Activated T-helper 1 cell treated with anti-CD3 and anti-CD28 coated beads, Interleukin-12 subunit alpha, Interleukin-12 subunit beta, Interleukin-2, Interleukin-4 antibody, amounts not matched to agents 30 ng/mL and 10 ng/mL and 1 ng/mL, durations not matched to agents 14 hours and 24 hours and 36 hours (primary cell): Measurements from ENCODE around the gene SKA2. TPM values are rescaled to one million over a fixed set of nuclear protein-coding genes. Genes with fewer than 3 reads are reported as not detected.
"Not testable (repeated sequence)": the region's sequence is repeated elsewhere in the genome, so short reads cannot be mapped to it uniquely, and the experiment has no call there.

Source experiments
- DNase-seq: peaks from one replicate; pipeline ENCODE4 v3.0.0; 2021; ENCODE audit warnings: low spot score
- H3K27ac Mint-ChIP-seq: one replicate; pipeline ENCODE4 v1.8.0; 2021; ENCODE audit warnings: mild to moderate bottlenecking, mixed read lengths
- H3K27me3 Mint-ChIP-seq: one replicate; pipeline ENCODE4 v1.8.0; 2022; ENCODE audit warnings: mild to moderate bottlenecking, moderate library complexity, mixed read lengths; ENCODE audit not compliant: insufficient read depth
- H3K36me3 Mint-ChIP-seq: one replicate; pipeline ENCODE4 v1.8.0; 2021; ENCODE audit warnings: low read depth, mixed read lengths
- H3K4me1 Mint-ChIP-seq: one replicate; pipeline ENCODE4 v1.8.0; 2021; ENCODE audit warnings: low read depth, mixed read lengths
- H3K4me3 Mint-ChIP-seq: one replicate; pipeline ENCODE4 v1.8.0; 2021; ENCODE audit warnings: mild to moderate bottlenecking, moderate library complexity, mixed read lengths
- H3K9me3 Mint-ChIP-seq: one replicate; pipeline ENCODE4 v1.8.0; 2021; ENCODE audit warnings: mixed read lengths
- intact Hi-C: fragments of 100-400 bp; cut with micrococcal nuclease; formaldehyde crosslinking; loops from one replicate; pipeline ENCODE4 v1.15.1; 2024
- total RNA-seq: library from RNA; stranded (reverse); gene quantifications from 2 replicates; pipeline ENCODE4 v1.2.3, GENCODE V29; 2022

The SKA2 gene
- total RNA-seq, 1 donor from 2014 or later, result 52.1 TPM

DNA sequence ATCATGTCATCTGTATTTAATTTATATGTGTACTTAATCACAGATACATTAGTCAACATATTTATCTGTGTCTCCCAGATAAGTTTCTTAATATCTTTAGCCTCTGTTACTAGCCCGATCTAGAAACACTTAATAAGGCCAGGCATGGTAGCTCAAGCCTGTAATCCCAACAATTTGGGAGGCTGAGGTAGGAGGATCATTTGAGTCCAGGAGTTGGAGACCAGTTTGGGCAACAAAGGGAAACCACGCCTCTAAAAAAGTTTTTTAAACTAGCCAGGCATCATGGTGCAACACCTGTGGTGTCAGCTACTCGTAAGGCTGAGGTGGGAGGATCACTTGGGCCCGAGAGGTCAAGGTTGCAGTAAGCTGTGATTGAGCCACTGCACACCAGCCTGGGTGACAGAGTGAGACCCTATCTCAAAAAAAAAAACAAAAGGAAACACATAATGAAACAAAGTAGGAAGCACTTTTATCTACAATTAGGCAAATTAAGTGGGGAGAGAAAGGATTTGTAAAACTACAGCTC is 9.4 kb downstream of the SKA2 start:
- DNase-seq, result no peak
- Mint-ChIP-seq H3K9me3 (no peaks in the 10 kb centered on the region), H3K27me3 (no peaks in the 10 kb centered on the region), H3K27ac (no peak overlapping the region), H3K4me3 (no peak overlapping the region), H3K4me1 (peaks cover 32% of the 10 kb centered on the region), H3K36me3 (peaks cover 12% of the 10 kb centered on the region)
- intact Hi-C loops, result no loop called here

DNA sequence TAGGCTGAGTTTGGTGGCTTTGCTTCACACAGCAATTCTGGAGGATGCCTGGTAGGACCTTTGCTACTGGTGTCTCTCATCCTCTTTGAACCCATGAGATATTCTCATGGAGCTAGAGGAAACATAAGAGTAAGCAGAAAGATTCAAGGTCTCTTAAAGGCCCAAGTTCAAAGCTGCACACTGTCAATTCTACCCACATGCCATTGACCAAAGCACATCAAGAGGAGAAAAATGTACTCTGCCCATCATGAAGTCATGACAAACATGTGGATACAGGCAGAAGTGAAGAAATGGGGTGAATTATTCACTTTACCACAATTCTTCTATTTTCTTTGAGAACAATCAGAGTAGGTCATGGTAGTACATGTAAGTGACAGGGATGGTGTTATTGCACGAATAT is 13.1 kb downstream of the SKA2 start:
- no peak for DNase-seq
- intact Hi-C loops, result no loop called here
- H3K9me3 Mint-ChIP-seq, result no peaks in the 10 kb centered on the region
- no peak overlapping the region for H3K27ac Mint-ChIP-seq
- no peaks in the 10 kb centered on the region for H3K27me3 Mint-ChIP-seq
- no peak overlapping the region for H3K4me3 Mint-ChIP-seq
- peaks cover 12% of the 10 kb centered on the region for H3K36me3 Mint-ChIP-seq
- H3K4me1 Mint-ChIP-seq, result peaks cover 15% of the 10 kb centered on the region

DNA sequence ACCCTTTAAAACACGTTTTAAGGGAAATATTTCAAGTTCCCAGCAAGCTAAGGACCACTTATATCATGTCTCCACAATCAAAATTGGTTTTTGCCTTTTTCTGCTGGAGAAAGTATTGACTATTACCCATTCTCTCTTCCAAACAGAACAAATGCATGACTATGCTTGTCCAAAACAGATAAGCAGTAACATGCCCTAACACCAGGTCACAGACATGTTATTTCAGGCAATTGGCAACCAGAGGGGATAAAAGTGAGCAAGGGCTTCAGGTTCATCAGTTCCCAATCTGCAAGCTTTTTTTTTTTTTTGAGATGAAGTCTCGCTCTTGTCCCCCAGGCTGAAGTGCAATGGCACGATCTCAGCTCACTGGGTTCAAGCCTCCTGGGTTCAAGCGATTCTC is 15.0 kb downstream of the SKA2 start:
- intact Hi-C loops, result no loop called here
- Mint-ChIP-seq H3K4me1 (peaks cover 6% of the 10 kb centered on the region), H3K27ac (no peak overlapping the region), H3K36me3 (peaks cover 4% of the 10 kb centered on the region), H3K9me3 (no peaks in the 10 kb centered on the region), H3K27me3 (no peaks in the 10 kb centered on the region), H3K4me3 (no peak overlapping the region)
- DNase-seq, result no peak

DNA sequence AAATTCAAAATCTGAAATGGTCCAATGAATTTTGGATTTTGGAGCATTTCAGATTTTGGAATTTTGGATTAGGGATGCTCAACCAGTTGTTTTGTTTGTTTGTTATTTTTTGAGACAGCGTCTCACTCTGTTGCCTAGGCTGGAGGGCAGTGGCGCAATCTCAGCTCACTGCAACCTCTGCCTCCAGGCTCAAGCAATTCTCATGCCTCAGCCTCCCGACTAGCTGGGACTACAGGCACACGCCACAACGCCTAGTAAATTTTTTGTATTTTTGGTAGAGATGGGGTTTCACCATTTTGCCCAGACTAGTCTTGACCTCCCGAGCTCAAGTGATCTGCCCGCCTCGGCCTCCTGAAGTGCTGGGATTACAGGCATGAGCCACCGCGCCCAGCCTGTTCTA is 16.6 kb downstream of the SKA2 start:
- H3K4me3 Mint-ChIP-seq, H3K27me3 Mint-ChIP-seq, H3K4me1 Mint-ChIP-seq, H3K27ac Mint-ChIP-seq, intact Hi-C loops, H3K9me3 Mint-ChIP-seq, H3K36me3 Mint-ChIP-seq, DNase-seq: not testable (repeated sequence)

DNA sequence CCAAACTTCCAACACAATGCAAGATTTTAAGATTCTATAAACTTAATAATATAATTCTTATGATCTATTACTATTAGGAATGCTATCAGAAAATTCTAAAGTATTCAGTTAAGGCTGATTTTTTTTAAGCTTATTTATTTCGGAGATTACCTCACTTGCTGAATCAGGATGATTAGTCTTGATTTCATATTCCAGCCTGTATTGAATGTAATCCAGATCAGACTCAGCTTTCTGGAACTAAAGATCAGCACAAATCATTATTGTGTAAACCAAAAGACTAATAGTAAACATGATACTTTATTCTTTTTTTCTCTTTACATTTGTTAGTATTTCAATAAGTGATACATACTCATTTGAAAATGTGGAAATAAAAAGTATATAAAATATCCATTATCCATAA is 23.9 kb downstream of the SKA2 start:
- H3K4me3 Mint-ChIP-seq, result no peak overlapping the region
- peaks cover 5% of the 10 kb centered on the region for H3K4me1 Mint-ChIP-seq
- intact Hi-C loops, result no loop called here
- no peak for DNase-seq
- H3K9me3 Mint-ChIP-seq, result no peaks in the 10 kb centered on the region
- H3K36me3 Mint-ChIP-seq, result peaks cover 10% of the 10 kb centered on the region
- H3K27me3 Mint-ChIP-seq, result no peaks in the 10 kb centered on the region
- no peak overlapping the region for H3K27ac Mint-ChIP-seq

DNA sequence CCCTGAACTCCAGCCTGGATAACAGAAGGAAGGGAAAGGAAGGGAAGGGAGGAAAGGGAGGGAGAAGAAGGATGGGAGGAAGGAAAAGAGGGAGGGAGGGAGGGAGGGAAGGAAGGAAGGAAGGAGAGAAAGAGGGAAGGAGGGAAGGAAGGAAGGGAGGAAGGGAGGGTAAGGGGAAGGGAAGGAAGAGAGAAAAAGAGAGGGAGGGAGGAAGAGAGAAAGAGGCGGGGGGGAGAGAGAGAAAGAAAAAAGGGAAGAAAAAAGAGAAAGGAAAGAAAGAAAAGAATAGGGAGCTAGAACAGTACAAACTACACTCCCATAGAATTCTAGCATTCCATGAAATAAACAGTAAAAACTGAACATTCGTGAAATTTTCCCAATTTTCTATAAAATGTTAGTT is 25.2 kb downstream of the SKA2 start:
- Mint-ChIP-seq H3K27me3 (no peaks in the 10 kb centered on the region), H3K4me1 (peaks cover 5% of the 10 kb centered on the region), H3K36me3 (peaks cover 11% of the 10 kb centered on the region), H3K27ac (no peak overlapping the region), H3K4me3 (no peak overlapping the region), H3K9me3 (no peaks in the 10 kb centered on the region)
- DNase-seq, result no peak
- intact Hi-C loops, result no loop called here

DNA sequence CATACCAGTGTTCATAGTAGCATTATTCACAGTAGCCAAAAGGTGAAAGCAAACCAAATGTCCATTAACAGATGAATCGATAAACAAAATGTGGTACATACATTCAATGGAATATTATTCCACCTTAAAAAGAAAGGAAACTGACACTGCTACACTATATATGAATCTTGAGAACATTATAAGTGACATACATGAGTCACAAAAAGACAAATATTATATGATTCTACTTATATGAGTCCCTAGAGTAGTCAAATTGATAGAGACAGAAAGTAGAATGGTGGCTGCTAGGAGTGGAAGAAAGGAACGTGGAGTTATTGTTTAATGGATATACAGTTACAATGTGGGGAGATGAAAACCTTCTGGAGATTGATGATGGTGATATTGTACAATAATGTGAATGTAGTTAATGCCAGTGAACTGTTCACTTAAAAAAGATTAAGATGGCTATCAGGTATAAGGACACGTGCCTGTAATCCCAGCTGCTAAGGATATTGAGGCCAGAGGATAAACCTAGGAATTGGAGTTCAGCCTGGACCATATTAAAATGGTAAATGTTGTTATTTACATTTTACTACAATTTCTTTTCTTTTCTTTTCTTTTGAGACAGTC is 28.1 kb downstream of the SKA2 start:
- Mint-ChIP-seq H3K9me3 (no peaks in the 10 kb centered on the region), H3K4me3 (no peak overlapping the region), H3K27ac (peak overlapping the region; percentile 9), H3K27me3 (no peaks in the 10 kb centered on the region), H3K36me3 (peaks cover 12% of the 10 kb centered on the region), H3K4me1 (peaks cover 5% of the 10 kb centered on the region)
- DNase-seq, result no peak
- intact Hi-C loops, result no loop called here

DNA sequence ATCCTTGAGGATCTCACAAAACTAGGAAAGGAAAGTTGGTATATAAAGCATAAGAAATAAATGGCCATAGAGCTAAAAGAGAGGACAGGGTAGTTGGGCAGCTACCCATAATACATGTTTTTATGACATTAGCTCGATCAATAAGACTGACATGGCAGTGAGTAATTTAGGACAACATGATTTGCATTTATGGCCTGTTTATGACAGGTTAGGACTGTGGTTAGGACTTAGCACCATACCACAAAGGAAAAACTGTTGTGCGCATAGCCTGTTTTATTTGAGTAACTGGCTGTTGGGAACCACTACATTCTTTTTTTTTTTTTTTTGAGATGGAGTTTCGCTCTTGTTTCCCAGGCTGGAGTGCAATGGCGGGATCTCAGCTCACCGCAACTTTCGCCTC is 30.3 kb downstream of the SKA2 start:
- Mint-ChIP-seq H3K36me3 (peaks cover 12% of the 10 kb centered on the region), H3K4me1 (peaks cover 5% of the 10 kb centered on the region), H3K27ac (no peak overlapping the region), H3K27me3 (no peaks in the 10 kb centered on the region), H3K4me3 (no peak overlapping the region), H3K9me3 (no peaks in the 10 kb centered on the region)
- intact Hi-C loops, result no loop called here
- no peak for DNase-seq

DNA sequence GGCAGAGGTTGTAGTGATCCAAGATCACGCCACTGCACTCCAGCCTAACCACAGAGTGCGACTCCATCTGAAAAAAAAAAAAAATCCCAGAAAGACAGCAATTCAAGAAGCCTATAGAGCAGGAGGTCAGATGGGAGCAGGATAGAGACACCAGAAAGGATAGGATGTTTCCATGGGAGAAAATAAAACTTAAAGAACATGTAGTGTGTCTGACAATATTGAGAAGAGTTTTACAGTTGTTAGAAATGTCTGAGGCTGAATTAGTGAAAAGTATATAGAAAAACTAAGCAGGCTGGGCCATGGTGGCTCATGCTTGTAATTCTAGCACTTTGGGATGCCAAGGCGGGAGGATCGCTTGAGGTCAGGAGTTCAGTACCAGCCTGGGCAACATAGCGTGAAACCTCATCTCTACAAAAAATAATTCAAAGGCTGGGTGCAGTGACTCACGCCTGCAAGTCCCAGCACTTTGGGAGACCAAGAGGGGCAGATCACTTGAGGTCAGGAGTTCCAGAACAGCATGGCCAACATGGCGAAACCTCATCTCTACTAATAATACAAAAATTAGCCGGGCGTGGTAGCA is 33.0 kb downstream of the SKA2 start:
- peak overlapping the region; percentile 44 for H3K27ac Mint-ChIP-seq
- H3K4me3 Mint-ChIP-seq, result no peak overlapping the region
- no peaks in the 10 kb centered on the region for H3K27me3 Mint-ChIP-seq
- peaks cover 17% of the 10 kb centered on the region for H3K36me3 Mint-ChIP-seq
- peaks cover 4% of the 10 kb centered on the region for H3K4me1 Mint-ChIP-seq
- intact Hi-C loops, result no loop called here
- no peak for DNase-seq
- no peaks in the 10 kb centered on the region for H3K9me3 Mint-ChIP-seq

DNA sequence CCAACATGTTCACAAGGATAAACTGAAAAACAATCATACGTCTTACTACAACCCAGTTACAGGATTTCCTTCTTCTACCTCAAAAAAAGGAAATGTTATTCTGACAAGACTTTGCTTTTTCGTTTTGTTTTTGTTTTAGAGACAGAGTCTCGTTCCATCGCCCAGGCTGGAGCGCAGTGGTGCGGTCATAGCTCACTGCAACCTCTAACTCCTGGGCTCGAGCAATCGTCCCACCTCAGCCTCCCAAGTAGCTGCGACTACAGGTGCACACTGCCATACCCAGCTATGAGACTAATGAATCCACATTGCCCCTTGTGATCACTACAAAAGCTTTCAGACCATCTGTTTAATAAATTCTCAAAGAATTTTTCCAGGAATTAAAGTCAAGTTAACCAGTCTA is 39.5 kb downstream of the SKA2 start:
- no peak for DNase-seq
- Mint-ChIP-seq H3K36me3 (peaks cover 28% of the 10 kb centered on the region), H3K9me3 (no peaks in the 10 kb centered on the region), H3K4me3 (no peak overlapping the region), H3K27me3 (no peaks in the 10 kb centered on the region), H3K27ac (no peak overlapping the region), H3K4me1 (peaks cover 18% of the 10 kb centered on the region)
- intact Hi-C loops, result no loop called here

DNA sequence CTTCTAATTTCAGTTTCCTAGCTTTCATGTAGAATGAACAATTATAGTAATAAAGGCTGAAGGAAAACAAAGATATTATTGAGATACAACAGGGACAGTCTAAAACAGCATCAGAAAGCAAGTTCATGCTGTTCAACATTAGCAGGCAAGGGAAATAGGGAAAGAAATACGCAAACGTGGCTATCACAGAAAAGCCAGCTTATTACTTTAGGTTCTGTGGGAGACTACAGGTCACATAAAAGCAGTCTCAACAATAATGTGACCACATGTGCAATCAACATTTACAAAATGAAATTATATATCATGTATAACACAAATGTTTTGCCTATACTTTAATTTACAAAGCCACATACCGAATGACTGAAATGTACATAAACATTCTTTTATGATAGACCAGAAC is 43.4 kb downstream of the SKA2 start:
- H3K27me3 Mint-ChIP-seq, result peaks cover 1% of the 10 kb centered on the region

DNA sequence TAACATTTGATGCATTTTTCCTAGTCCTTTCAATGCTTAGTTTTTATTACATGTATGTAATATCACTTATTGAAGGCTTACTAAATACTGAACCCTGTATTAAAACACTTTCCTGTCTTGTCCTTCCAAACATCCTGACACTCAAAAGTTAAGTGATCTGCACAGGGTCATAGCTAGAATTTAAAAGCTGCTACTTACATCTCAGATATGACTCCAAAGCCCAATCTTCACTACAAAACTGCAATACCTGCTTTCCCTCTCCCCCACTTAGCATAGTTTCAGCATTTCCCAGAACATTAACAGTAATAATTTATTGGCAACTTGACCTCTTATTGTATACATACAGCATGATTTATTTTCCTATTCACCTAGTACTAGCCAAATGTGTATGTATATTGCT is 44.0 kb downstream of the SKA2 start:
- Mint-ChIP-seq H3K9me3 (no peaks in the 10 kb centered on the region), H3K27ac (peak overlapping the region; percentile 0), H3K4me3 (no peak overlapping the region), H3K27me3 (peaks cover 1% of the 10 kb centered on the region), H3K36me3 (peaks cover 28% of the 10 kb centered on the region), H3K4me1 (peaks cover 43% of the 10 kb centered on the region)
- DNase-seq, result no peak
- intact Hi-C loops, result no loop called here

More for the DNA sequence above, 43.4 kb downstream of the SKA2 start:
- H3K9me3 Mint-ChIP-seq, result no peaks in the 10 kb centered on the region
- no peak overlapping the region for H3K4me3 Mint-ChIP-seq
- intact Hi-C loops, result no loop called here
- no peak overlapping the region for H3K27ac Mint-ChIP-seq
- H3K4me1 Mint-ChIP-seq, result peaks cover 42% of the 10 kb centered on the region
- no peak for DNase-seq
- peaks cover 28% of the 10 kb centered on the region for H3K36me3 Mint-ChIP-seq

DNA sequence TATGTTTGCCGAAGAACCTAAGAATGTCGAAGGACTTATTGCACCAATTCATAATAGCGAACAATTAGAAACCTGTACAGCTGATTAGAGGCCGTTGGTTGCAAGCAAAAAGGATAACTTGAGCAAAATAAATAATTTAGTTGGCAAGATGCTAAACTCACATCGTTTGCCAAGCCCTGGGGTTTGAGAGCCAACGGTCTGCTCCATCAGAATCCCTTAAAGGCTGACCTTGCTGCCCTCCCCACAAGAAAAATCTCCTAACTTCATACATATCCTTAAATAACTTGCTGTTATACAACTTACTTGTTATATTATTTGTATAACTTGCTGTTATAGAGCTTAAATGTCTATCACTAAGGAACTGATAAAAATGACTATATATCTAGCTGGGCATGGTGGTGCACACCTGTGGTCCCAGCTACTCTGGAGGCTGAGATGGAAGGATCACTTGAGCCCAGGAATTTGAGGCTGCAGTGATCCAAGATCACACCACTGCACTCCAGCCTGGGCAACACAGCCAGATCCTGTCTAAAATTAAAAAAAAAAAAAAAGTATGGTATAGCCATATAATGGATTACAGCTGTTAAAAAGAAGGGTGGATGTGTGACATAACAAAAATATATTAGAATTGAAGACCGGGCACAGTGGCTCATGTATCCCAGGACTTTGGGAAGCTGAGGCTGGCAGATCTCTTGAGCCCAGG is 46.4 kb downstream of the SKA2 start:
- Mint-ChIP-seq H3K27me3 (peaks cover 1% of the 10 kb centered on the region), H3K9me3 (no peaks in the 10 kb centered on the region), H3K27ac (no peak overlapping the region), H3K4me3 (peak overlapping the region; percentile 56), H3K4me1 (peaks cover 60% of the 10 kb centered on the region), H3K36me3 (peaks cover 25% of the 10 kb centered on the region)
- DNase-seq, result no peak
- intact Hi-C loops, result loop anchor here (5.0 to 10.0 kb wide), 4 partner anchors 476 to 1284 kb away; partner anchors contain the start of genes CLTC and USP32
